HTR-8/SVneo (cell line): ENCODE measurements around the gene PLXNB1.

ENCODE experiments used
- DNase-seq: peaks from one replicate; pipeline ENCODE4 v3.0.0; 2011; ENCODE audit warnings: low spot score, mixed read lengths; ENCODE audit not compliant: insufficient read length
- FAIRE-seq: peaks from 2 replicates; lab custom pipeline; 2011; peaks lifted over from hg19 to GRCh38; lab: Jason Lieb, UNC

PLXNB1 gene

DNA sequence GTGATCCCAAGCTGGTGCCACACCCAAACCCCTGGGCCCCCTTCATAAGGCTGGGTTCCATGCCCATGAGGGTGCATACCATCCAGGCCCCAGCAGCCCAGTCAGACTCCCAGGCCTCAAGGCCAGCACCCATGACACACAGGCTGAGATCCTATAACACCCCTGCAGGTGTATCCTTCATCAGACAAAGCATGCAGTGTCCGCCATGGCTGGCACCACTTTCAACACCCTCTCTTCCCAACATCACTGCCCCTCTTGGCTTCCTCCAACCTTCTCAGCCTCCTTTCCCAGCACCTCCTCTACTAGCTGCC, 6.5 kb upstream of the PLXNB1 start:
- DNase-seq: no peak
- FAIRE-seq: no peak

DNA sequence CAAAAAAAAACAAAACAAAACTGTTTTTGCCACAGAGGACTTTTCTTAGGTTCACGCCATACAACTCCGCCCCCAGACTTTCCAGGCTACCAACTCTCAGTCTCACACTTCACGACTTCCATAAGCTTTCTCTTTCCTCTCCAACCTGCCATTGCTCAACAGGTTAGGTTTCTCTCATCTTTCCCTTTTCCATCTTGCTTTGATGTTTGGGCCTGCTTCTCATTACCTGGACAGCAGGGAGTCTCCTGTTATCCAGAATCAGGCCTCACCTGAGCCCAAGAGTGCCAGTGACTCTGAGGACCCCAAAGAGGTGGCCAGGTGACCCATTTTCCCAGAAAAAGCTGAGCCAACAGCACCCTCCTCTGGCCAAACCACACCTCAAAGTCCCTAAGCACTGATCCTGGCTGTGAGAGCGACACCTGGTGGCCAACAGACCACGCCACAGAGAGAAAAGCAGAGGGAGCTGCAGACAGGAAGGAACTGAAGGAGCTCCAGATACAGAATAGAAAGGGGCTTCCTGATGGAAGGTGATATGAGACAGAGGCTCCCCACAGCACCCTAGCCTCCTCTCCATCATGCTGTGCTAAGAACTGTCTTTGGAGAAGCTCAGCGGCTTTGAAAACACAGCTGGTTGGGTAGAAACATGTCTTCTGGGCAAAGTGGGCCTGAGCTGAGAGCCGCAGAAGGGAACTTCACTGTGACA, 6.0 kb upstream of the PLXNB1 start:
- peak; percentile 92 for FAIRE-seq
- DNase-seq: peak; percentile 86

DNA sequence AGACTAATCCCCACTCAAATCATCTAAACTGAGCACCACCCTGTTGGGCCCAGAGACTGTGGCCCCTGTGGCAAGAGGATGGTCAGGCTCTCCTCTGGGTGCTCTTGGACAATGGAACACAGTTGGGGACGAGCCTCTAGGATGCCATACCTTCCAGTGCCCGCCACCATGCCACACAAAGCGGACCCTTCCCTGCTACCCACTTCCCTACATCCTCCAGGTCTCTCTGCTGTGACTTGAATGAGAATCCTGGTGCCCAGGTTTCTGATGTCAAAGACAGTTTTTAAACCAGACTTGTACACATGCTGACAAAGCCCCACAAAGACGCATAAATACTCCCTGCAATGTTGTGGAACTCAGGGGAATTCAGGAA, 5.3 kb upstream of the PLXNB1 start:
- DNase-seq (no peak), FAIRE-seq (no peak)

DNA sequence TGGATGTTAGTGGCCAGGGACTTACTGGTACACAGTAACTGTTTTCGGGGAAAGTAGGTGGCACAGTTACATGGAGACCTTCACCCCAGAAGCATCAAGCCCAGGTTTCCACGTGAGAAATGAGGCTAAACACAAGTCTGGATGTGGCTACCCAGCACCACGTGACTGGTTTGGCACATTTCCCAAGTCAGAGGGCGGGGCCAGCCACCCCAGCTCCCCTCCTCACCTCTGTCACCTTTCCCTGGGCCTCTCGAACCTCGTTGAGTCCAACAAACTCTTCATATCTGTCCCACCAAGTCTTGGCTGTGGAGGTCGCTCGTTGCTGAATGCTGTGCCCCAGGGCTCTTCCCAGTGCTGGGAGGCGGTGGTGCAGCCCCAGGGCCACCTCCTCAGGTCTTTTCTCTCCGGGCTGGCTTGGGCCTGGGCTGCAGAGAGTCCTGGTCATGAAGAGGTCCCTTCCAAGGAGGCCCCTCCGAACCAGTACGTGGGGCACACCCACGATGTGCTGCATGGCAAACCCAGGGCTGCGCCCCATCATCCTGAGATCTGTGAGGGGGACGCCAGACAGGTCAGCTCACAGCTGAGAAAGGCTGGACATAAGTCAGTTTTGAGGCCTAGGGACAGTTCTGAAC, 4.8 kb upstream of the PLXNB1 start:
- FAIRE-seq (no peak), DNase-seq (no peak)

DNA sequence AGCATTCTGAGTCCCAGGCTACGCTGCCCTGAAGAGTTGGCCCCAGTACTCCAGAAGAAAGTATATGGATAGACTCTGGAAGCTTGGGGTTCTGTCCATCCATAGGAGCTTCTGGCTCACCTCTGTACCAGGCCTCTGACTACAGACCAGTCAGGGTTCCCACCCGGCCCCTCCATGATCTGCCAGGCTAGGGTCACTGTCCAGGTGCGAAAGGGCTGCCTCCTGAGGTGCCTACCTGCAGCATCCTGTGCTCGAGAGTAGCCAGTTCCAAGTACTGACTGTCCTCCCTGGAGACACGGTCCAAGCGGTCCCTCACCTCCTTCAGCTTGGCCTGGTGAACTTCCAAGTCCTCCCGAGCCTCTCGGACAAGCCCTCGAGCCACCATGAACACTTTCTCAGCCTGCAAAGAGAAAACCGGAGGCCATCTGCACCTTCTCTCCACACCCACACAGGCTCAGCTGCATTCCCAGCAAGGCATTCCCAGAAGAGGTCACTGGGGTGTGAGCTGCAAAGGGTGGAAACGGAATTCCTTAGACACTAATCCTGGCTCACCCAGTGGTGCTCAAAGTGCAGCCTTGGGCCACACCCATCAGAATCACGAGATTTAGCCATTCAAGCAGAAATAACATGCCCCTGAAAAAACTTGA, 3.7 kb upstream of the PLXNB1 start:
- FAIRE-seq (no peak), DNase-seq (no peak)

DNA sequence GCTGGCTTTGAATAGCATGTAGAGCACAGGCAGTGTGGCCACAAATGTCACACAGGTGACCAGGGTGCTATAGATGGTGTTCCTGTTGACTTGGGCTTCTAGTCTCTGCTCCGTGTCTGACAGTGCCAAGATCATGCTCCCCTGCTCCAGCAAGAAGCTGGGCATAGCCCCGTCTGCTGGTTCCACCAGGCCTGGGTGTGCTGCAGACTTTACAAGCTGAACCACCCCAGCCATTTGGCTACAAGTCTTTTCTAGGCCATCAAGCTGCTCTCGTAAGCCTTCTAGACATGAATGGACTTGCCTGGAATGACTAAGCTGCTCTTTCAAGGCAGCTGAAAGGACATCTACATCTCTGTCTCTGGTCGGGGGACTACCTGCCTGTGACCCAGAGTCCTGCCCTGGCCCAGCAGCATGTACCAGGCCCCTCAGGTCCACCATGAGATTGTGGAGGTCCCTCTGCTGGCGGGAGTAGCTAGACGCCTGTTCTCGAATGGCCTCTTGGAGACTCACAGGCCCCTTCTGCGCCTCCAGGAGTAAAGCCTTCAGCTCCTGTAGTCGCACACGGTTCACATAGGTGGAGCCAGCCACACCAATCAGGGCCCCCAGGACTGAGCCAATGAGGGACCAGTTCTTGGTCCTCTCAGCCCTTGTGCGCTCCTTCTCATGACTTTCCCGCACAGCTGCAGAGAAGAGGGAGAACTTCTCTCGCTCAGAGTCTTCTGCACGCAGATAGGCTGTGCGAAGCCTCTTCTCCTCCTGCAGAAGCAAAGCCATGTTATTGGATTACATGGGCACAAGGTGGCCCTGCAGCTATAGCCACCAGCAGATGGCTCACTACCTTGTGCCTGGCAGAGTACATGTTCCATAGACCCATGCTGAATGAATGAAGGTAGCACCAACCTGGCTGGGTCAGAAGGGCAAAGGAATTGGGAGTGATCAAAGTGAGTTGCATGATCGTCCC, 2.8 kb upstream of the PLXNB1 start:
- peak; percentile 38 for FAIRE-seq
- no peak for DNase-seq

DNA sequence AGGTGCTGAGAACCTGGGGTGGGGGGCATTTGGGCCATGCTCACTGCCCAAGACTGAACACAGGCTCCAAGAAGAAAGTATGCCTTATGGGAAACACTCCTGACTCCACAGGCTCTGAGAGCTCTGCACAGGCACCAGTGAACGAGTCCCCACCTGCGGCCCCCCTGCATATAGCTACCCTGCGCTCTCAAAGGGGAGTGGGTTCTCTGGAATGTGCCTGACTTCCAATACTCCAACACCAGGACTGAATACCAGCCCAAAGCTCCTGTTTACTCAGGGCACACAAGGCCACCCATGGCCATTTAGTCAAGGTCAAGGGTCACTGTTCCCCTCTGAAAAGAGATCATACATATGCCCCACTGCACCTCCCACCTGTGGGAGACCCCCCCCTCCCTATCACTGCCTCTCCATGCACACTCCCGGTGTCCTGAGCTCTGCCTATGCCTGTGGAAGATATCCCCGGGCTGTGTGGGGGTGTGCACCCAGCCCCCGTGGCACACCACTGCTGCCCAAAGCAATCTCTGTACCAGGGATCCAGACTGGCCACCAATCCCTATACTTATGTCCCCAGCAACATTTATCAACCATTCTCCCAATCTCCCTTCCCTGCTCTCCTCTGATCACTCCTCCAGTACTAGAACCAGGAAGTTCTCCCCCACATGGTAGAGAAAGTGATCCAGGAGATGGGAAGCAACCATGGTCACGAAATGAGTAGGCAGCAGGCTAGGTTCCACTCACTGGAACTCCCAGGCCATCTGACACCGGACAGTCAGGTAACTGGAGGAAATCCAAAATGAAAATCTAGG, 1.5 kb upstream of the PLXNB1 start:
- DNase-seq: no peak
- FAIRE-seq: no peak

DNA sequence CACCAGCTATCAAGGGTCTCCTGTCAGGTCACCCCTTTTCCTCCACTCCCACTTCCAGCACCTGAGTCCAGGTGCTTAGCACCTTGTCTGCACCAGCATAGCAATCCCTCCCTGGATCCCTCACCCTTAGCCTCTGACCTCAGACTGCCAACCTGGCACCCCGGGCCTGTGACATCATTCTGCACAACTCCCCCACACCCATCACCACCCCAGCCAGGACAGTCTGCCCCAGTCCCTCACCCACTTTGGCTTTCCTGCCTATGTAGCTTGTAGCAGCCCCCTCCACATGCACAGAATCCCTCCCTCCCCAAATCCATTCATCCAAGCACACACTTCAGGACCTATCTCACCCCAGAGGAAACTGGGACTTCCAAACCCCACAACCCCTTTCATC, 819 bp upstream of the PLXNB1 start:
- FAIRE-seq (no peak), DNase-seq (no peak)

DNA sequence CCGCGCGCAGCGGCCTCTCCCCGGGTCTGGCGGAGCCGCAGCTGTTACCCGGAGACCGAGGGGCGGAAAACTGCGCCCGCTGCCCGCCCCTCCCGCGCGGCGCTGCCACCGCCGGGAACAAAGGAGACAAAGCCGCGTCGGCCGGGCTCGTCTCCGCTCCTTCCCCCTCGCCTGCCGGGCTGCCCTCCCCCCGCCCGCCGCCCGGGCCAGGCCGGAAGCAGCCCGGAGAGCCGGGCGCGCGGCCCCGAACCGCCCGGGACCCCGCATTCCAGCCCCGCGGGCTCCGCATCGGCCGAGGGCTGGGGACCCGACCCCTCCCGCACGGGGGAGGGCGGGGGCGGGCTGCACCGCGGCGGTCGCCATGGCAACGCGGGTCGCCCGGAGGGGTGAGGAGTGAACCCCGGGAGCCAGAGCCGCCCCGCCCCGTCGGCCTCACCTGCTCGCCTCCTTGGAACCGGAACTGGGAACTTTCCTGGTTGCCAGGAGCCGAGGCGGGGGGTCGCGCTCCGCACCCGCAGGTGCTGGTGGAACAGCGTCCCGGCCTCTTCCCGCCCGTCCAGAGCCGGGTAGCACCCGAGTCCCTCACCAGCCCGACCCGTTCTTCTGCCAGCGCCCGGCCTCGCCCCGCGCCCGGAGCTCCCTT, 448 bp downstream of the PLXNB1 start:
- FAIRE-seq: peak; percentile 51

DNA sequence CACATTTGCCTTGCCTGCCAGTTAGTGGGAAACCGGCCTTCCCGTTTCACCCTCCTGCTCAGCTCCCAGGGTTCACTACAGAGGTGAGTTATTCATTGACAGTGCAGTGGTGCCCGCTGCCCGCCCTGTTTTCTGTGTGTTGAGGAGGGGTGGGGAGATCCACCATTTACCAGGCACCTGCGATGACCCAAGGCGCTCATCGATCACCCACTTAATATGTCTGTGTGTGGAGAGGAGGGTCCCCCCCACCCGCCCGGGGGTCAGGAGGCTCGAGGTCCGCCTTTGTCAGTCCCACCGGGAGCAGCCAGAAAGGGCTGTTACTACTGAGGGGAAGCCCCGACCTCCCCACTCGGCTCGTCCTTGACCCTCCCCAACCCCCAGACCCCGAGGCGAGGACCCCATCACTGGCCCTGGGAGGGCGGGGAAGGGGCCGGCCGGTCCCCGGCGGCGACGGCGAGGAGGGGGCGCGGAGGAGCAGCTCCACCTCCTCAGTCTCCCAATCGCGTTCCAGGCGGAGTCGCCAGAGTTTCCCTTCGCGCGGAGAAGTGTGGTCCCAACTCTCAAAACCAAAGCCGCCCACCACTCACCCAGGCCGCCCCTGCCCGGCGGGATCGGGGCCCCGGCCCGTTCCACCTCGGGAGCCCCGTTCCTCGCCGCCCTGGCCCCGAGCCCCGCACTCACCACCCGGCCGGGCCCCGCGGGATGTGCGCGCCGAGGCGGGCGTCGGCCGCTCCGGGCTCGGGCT, 1.1 kb downstream of the PLXNB1 start:
- FAIRE-seq: no peak
- DNase-seq: peak; percentile 34

More for the DNA sequence above, 448 bp downstream of the PLXNB1 start:
- peak; percentile 47 for DNase-seq

DNA sequence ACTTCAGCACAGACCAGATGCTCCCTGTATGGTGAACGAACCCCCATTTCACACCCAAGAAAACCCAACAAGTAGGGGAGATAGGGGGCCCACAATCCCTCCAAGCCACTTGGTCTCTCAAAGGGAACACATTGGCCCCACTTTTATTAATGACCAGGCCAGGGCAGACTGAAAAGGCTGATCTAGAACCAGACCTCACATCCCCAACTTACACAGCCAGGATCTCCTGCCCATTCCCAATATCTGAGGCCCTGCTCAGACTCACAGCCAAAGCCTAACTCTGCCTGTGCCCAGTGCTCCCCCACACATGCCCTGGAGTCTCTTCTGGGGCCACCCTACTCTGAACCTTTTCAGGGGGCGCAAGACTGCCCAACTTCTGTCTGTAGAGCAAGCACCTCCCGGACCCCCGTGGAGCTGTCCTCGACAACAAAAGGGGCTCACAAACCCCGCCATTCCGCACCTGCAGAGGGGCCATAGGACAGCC, 1.8 kb downstream of the PLXNB1 start:
- DNase-seq (no peak), FAIRE-seq (no peak)

DNA sequence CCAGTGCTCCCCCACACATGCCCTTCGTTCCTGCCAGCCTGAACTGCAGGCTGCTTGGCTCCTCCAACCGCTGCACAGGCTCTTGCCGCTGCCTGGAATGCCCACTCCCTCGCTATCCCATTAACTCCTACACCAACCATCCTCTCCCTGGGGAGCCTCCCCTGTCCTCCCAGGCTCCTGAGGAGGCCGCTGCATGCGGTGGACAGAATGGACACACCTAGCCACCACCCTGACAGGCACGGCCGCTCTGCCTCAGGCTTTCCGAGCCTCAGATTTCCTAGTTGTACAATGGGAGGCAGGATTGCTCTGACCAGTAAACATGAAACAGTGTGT, 2.3 kb downstream of the PLXNB1 start:
- peak; percentile 23 for FAIRE-seq

DNA sequence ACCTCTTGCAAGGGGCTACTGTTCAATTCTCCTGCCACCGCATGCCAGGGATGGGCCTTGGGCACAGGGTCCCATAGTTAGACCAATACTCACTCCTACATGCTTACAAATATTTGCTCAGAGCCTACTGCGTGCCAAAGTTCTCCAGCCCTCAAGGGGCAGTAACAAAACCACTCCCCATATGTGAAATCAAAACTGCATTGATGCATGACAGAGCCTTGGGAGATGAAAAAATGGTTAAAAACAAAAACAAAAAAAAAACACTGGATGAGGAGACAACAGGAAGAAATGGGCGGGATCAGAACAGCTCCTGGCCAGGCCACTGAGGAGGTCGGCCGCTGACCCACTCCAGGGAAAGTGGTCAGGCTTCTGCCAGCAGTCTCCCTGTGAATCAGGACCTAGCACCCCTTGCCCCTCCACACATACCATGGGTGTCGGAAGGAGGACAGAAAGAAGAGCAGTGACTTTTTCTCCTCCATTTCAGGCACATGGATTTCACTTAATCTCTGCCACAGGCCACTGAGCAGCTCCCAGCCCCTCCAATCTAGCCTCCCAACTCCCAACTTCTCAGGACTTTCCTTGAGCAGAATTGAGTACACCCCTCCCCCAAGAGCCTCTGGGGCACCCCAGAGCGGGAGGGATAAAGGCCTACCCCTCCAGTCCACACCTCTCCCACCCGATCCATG, 2.8 kb downstream of the PLXNB1 start:
- no peak for FAIRE-seq
- no peak for DNase-seq

More for the DNA sequence above, 2.3 kb downstream of the PLXNB1 start:
- DNase-seq: no peak

DNA sequence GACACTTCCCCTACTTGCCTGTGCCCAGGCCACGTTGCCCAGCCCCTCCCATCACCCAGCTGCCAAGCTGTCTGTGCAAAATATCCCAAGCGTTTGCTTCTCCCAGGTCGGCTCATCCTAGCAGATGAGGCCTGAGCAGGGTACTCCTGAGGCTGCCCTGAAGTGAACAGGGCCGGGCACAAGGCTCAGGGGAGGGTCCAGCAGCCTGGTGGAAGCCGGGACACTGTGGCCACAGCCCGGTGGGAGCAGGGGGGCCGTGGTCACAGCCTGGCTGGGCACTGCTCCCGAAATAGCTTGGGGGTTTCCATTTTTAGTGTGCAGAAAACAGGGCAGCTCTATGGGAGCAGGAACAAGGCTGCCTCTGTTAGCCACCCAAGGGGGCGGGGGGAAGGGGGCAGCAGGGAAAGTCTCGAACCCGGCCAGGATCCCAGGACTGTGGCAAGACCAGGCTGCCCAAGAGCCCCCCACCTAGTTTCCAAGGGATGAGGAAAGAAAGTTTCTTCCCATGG, 3.4 kb downstream of the PLXNB1 start:
- no peak for FAIRE-seq
- DNase-seq: no peak

DNA sequence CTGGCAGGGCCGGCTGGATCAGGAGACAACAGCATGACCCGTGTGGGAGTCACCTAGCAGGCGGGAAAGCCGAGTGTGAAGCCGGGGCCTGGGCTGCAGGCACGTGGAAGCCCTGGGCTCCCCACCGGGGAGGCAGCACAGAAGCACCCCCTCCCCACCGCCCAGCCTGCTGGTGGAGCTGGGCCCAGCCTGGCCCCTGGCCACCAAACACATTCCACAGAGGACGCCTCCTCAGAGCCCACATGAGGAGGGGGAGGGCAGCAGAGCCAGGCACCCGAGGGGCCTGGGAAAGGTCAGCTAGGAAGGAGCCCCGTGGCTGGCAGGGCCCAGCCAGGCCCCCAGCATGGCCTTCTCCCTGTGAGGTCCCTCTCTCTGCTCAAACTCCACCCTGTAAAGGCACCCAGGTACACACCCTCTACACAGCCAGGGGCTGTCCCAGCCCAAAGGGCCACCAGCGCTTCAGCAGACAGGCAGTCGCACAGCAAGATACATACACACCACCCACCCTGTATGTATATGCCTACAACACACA, 4.5 kb downstream of the PLXNB1 start:
- DNase-seq: no peak
- no peak for FAIRE-seq

DNA sequence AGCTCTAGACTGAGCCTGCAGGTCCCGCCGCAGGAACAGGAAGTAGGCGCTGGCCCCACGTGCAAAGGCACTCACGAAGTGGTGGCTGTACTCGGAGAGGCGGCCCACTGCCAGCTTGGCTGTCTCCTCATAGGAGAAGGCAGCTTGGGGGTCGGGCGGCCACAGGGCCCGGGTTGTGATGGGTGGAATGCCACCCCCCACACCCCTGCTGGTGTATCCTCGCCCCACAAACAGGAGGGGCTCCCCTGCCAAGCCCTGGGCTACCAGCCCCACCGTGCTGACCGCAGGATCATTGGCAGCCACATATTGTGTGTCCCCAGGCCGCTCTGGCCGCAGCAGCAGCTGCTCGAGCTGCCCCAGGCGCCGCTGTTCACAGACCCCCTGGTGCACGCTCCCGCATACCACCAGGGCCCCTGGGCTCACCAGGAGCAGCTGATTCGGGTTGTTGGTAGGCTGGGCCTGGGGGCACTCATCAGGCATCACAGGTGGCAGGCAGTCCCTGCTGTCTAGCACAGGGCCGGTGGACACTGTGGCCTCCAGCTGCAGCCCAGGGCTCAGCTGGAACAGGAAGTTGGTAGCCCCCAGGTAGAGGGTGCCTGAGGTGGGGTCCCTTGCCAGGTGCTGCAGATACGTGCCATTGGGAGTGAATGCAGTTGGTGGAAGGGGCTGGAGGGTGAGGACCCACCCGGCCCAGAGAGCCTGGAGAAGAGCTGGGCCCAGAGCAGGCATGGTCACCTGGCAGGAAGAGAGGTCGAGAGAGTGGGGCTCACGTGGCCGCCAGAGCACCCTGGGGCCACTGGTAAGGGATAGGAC, 5.8 kb downstream of the PLXNB1 start:
- no peak for DNase-seq
- FAIRE-seq: no peak
